Fibroblast of lung (primary cell): Measurements from ENCODE around the gene GNG7.

Experiments
- CTCF ChIP-seq, 2 donors: IDR thresholded peaks in 1 of 2; conservative IDR thresholded peaks in 1 of 2; 1 replicate in 1 of 2; 2 replicates in 1 of 2; pipeline ENCODE4 v1.5.1; 2011 to 2012; ENCODE audit warnings: low read length in 2 of 2, control low read depth in 1 of 2, inconsistent platforms in 1 of 2, low read depth in 1 of 2, mild to moderate bottlenecking in 1 of 2
- EZH2 ChIP-seq: IDR thresholded peaks from 2 replicates; pipeline ENCODE4 v1.5.1; 2012; ENCODE audit warnings: low read length, control low read depth, mild to moderate bottlenecking; ENCODE audit errors: missing control alignments

- TF ChIP-seq EZH2 = no peak
- no peak for TF ChIP-seq CTCF (conservative IDR thresholded peaks at IDR 0.05 in 1 of 2, IDR thresholded peaks at IDR 0.05 in 1 of 2; ENCODE audit: low read depth in 1 of 2, low read length in 2 of 2)
Observed at GRCh38 chr19:2567580-2567979, 134.9 kb downstream of the GNG7 start.
